Colonic mucosa (tissue), 4 donors: Measurements from ENCODE around the gene RNASE13. TPM values are rescaled to one million over a fixed set of nuclear protein-coding genes. Genes with fewer than 3 reads are reported as not detected.
A peak's percentile ranks its signal among the peaks of the same experiment; 100 is the strongest.

ENCODE experiments used
- DNase-seq: peaks from one replicate; pipeline ENCODE4 v3.0.0-alpha.2; 2020
- H3K27ac ChIP-seq: fragments of 200-600 bp; one replicate; pipeline ENCODE4 v1.8.0; 2021
- H3K27me3 ChIP-seq: fragments of 200-600 bp; one replicate; pipeline ENCODE4 v1.8.0; 2021
- H3K36me3 ChIP-seq: fragments of 200-600 bp; one replicate; pipeline ENCODE4 v1.8.0; 2021
- H3K4me1 ChIP-seq: fragments of 200-600 bp; one replicate; pipeline ENCODE4 v1.8.0; 2021; ENCODE audit warnings: mild to moderate bottlenecking
- H3K4me3 ChIP-seq: fragments of 200-600 bp; one replicate; pipeline ENCODE4 v1.8.0; 2021
- H3K9ac ChIP-seq, 2 donors: one replicate each; pipeline ENCODE4 v1.7.0; 2013; ENCODE audit warnings: control low read depth in 2 of 2, low read depth in 2 of 2, low read length in 2 of 2
- H3K9me3 ChIP-seq: fragments of 200-600 bp; one replicate; pipeline ENCODE4 v1.8.0; 2021
- intact Hi-C: fragments of 100-400 bp; cut with DNase I; formaldehyde crosslinking; loops from one replicate; pipeline ENCODE4 v1.14.1; 2022
- total RNA-seq, 2 donors: library from RNA; stranded (reverse); fragmentation: NEBNext Ultra II Directional in 1 of 2; extraction: Animal tissue kit (Norgen Biotek cat#: 25700) in 1 of 2; gene quantifications; one replicate each; pipeline ENCODE4 v1.2.1, GENCODE V29; 2021
- TF ChIP-seq, protein P1 (sequence below): fragments of 200-600 bp; IDR thresholded peaks from one replicate; pipeline ENCODE4 v1.8.0; 2022; ENCODE audit warnings: antibody characterized with exemption, mild to moderate bottlenecking
- donor health status: healthy.
- donor health status: DM: no; HTN: no; CAD: no.
- donor health status: DM: no; HTN: no; CAD: no.

The RNASE13 gene
- total RNA-seq, 2 donors from 2014 or later = not detected

DNA sequence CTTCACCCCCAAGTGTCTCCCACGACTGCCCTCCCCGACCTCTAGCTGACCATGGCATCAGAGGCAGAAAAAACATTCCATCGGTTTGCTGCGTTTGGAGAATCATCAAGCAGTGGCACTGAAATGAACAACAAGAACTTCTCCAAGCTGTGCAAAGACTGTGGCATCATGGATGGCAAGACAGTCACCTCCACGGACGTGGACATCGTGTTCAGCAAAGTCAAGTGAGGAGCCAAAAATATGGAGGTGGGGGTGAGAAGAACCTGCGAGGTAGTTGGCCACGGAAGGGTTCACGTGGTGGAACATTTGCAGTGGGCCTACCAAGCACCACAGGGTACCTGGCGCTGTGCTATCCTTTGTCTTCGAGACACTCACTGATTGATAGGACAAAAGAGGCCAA is 4.1 kb downstream of the RNASE13 start:
- Histone ChIP-seq H3K27me3 (no peaks in the 10 kb centered on the region), H3K4me3 (no peak overlapping the region), H3K9ac (no peak overlapping the region), H3K36me3 (no peaks in the 10 kb centered on the region), H3K27ac (no peak overlapping the region), H3K4me1 (no peaks in the 10 kb centered on the region), H3K9me3 (no peaks in the 10 kb centered on the region)
- TF ChIP-seq, protein P1, sequence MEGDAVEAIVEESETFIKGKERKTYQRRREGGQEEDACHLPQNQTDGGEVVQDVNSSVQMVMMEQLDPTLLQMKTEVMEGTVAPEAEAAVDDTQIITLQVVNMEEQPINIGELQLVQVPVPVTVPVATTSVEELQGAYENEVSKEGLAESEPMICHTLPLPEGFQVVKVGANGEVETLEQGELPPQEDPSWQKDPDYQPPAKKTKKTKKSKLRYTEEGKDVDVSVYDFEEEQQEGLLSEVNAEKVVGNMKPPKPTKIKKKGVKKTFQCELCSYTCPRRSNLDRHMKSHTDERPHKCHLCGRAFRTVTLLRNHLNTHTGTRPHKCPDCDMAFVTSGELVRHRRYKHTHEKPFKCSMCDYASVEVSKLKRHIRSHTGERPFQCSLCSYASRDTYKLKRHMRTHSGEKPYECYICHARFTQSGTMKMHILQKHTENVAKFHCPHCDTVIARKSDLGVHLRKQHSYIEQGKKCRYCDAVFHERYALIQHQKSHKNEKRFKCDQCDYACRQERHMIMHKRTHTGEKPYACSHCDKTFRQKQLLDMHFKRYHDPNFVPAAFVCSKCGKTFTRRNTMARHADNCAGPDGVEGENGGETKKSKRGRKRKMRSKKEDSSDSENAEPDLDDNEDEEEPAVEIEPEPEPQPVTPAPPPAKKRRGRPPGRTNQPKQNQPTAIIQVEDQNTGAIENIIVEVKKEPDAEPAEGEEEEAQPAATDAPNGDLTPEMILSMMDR = no peak
- no peak for DNase-seq
- intact Hi-C loops = loop anchor here (10.0 kb wide), 1 partner anchor 176 kb away; no protein-coding TSS in a partner anchor

DNA sequence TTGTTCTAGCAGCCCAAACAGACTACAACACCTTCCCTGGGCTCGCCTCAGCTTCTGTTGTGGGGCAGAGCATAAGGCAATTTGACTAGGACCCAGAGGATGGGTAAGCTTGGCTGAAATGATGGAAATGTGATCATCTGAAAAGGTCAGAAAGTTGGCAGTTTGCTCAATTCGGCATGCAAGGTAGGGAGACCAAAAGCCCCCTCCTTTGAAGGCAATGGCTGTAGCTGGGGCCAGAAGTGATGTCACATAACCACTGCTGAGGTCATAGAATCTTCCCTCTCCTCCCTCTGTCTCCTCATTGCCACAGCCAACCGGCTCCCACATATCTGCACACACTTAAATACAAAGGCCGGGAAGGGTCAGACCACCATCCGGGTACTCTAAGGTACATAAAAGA is 4.7 kb downstream of the RNASE13 start, which contains the start of gene TPPP2:
Gene TPPP2, plus strand, starts transcription at position 301 of the 400 bp plus-strand sequence. CDS start 365 bp downstream, outside the sequence.
- TF ChIP-seq, protein P1 = no peak
- no peak within 1 kb of the TSS for H3K9ac ChIP-seq
- H3K4me1 ChIP-seq = no peaks in the 10 kb centered on the region
- intact Hi-C loops = loop anchor here (10.0 kb wide), 1 partner anchor 175 kb away; no protein-coding TSS in a partner anchor
- no peaks in the 10 kb centered on the region for H3K9me3 ChIP-seq
- no peak within 1 kb of the TSS for H3K4me3 ChIP-seq
- H3K27ac ChIP-seq = no peak within 1 kb of the TSS
- DNase-seq = no peak
- no peaks in the 10 kb centered on the region for H3K27me3 ChIP-seq
- H3K36me3 ChIP-seq = no peaks in the 10 kb centered on the region

DNA sequence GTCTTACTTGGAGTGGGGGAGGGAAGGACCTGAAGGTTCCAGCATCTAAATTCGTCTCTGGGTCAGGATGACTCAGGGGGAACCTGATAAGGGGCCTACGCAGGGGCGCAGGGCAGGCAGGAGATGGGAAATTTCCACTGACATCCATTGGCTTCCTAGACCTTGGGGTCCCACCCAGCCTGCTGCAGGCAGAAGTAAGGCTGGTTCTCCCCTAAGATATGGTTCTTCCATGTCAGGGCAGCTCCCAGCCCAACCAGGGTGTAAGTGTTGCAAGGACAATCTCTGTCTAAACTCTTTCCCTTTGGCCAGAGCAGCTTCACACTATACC is 7.7 kb downstream of the RNASE13 start:
- Histone ChIP-seq H3K36me3 (no peaks in the 10 kb centered on the region), H3K9me3 (no peaks in the 10 kb centered on the region), H3K9ac (no peak overlapping the region), H3K4me1 (no peaks in the 10 kb centered on the region), H3K27me3 (no peaks in the 10 kb centered on the region), H3K4me3 (no peak overlapping the region), H3K27ac (no peak overlapping the region)
- TF ChIP-seq, protein P1 = no peak
- intact Hi-C loops = no loop called here
- DNase-seq = no peak

DNA sequence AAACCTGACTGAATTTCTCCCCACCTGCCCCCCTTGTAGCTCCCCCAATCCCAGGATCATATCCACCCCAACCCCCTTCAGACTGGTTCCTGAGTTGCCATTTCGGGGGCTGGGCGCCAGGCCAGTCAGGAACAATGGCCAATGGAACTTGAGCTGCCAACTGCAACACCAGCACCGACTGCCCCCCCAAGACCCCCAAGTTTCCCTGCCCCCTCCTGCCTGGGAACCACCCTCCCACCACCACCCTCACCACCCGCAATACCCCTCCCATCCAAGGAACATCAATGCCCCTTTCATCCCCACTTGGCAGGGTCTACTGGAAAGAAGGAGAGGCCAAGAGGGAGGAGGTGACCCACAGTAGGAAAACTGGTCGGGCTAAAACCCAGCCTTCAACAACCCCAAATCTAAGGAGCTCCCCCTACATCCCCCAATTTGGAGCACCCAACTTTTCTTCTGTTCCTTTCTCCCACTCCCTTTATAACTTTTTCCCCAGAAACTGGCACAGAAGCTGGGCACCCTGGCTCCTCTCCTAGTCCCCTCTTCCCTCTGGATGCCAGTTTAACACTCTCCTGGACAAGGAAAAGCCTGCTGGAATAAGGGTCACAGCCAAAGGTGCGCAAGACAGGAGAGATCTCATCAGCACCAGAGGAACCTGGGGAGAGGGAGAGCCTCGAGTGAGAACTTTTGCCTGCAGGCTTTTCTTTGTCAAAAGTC is 8.2 kb downstream of the RNASE13 start:
- Histone ChIP-seq H3K4me3 (no peak overlapping the region), H3K4me1 (no peaks in the 10 kb centered on the region), H3K27ac (no peak overlapping the region)

DNA sequence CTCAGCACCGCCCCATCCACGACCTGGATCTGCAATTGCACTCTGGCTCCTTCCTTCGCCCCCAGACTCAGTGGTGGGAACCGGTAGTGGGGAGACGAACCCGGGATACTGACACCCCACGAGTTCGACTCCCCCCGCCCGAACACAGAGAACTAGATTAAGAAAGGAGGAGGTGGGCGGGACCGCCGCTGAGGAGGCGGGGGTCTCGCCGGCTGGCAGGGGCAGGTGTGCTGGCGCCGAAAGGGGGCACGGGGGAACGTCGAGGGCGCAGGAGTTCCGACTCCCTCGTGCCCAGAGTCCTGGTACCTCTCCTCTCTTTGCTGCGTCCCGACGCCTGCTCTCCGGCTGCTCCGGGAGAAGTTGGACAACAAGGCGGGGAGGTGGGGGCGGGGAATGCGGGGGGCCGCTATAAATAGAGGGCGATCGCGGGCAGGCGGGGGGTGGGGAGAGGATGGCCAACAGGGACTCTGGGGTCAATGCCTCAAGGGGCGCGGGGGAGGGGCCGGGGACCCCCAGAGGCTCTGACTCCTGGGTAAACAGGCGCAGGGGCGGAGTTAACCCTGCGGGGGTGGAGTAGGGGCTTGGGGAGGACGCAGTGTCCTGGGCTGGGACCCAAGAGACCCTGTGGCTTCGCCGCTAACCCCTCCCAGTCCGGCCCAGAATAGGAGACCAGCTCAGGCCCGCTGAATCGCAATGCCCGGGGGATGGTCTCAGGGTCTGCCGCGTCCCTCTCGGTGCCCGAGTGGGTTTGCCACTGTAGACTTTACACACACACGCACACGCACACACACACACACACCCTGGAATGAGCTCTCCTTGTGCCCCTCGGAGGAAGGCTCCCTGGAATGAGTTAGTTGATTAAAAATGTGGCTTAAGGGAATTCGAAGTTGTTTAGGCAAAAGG is 9.0 kb downstream of the RNASE13 start:
- H3K9me3 ChIP-seq = no peaks in the 10 kb centered on the region
- TF ChIP-seq, protein P1 = no peak
- no peaks in the 10 kb centered on the region for H3K36me3 ChIP-seq
- no peaks in the 10 kb centered on the region for H3K27me3 ChIP-seq
- peak; percentile 60 for DNase-seq
- peak overlapping the region; percentile 73 for H3K27ac ChIP-seq
- intact Hi-C loops = no loop called here
- peak overlapping the region; percentile 74 to 83 for H3K9ac ChIP-seq
- peak overlapping the region; percentile 86 for H3K4me3 ChIP-seq
- no peaks in the 10 kb centered on the region for H3K4me1 ChIP-seq

More for the DNA sequence above, 8.2 kb downstream of the RNASE13 start:
- DNase-seq = no peak
- H3K9ac ChIP-seq = no peak overlapping the region
- TF ChIP-seq, protein P1 = no peak
- H3K9me3 ChIP-seq = no peaks in the 10 kb centered on the region
- no peaks in the 10 kb centered on the region for H3K36me3 ChIP-seq
- no peaks in the 10 kb centered on the region for H3K27me3 ChIP-seq
- intact Hi-C loops = no loop called here
